ENCODE measurements around the gene DTHD1.

DTHD1 gene

DNA sequence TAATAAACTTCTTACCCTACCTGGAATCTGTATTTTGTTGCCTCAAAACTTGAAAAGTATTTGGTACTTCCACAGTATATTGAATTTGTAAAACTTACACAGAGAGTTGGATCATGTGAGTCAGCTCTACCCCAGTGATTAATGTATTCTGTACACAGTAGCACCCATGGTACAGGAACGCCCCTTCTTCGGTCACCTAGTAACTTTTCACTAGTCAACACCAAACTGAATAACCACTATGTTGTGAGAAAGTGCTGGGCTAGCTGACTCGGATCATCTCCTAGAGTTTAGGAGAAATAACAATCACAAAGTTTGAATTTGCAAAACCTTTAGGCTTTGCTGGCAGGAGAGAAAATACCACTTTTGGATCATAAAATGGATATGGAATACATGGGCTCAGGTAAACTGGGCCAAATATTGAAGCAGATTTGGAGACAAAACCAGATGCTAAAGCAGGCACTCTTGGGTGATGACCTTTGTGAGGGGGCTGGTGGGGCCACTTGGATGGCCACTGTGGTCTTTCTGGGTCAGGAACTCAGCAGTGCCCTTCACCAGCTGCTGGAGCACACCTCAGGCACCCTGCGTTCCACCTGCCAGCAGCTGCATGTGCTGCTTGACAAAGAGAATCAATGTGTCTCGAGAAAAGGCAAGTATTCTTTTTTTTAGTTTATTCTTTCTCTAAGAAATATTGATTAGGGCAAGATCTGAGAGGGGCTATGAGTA, at the start of gene DTHD1:
DTHD1 (plus strand) TSS at position 233 of the 723 bp plus-strand sequence; CDS start at position 376, 143 bp downstream.
- DNase-seq: no peak
- intact Hi-C loops (cut with DNase I): no loop called here

DNA sequence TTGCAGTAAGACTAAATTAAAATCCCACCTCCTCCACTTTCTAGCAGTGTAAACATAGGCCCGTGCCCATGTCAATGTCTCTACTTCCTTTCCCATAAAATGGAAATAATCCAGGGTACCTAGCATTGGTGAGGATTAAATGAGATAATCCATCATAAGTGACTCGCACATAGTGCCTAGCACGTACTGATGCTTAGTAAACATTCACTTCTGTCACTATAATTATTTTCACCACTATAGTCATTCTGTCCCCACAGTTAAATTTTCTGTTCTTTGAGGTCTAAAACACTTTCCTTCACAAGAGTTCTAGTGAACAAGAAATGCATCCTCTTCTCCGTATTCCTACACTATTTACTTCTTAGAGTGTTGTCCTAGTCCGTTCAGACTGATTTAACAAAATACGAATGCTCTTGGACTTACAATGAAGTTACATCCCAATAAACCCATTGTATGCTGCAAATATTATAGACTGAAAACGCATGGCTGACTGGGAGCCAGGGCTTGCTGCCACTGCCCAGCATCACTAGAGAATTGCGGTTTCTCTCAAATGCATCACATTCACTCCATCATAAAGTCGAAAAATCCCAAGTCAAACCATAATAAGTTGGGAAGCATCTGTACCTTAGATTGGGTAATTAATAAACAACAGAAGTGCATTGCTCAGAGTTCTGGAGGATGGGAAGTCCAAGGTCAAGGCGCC, 47.7 kb upstream of the DTHD1 start:
- peak in 5 of 42 donors; percentile 28 to 75 (median 38) for DNase-seq
- intact Hi-C loops (cut with DNase I): no loop called here

DNA sequence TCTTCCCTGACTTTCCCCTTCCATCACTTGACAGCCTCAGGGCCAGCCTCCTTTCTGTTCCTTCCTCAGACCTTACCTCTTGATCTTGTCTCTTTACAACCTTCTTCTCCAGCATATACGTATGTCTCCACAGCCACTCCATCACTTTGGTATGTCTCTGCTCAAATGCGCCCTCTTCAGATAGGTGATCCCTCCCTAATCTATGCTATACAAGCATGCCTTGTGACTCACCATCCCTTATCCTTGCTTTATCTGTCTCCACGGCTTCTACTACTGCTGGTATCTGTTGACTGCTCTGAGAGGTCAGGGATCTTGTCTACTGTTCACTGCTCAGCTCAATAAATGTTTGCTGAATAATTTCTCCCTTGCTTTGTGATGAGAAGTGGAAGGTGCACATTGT, 46.1 kb upstream of the DTHD1 start:
- intact Hi-C loops (cut with DNase I): no loop called here
- no peak for DNase-seq

DNA sequence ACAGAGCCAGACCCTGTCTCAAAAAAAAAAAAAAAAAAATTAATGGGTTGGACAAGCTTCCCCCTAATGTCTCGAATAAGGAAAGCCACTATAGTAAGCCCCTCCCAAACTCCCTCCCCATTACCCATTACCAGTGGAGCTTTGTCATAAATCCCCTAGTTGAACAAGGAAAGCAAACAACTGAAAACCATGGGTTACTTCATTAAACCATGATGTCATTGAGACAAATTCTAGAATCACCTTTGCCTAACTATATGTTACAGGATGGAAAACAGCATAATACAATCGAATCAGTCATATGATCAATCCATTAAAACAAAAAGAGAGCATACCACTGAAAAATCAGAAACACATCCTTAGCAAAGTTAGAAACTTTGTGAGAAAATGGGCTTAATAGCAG, 45.3 kb upstream of the DTHD1 start:
- DNase-seq: no peak
- intact Hi-C loops (cut with DNase I): no loop called here

DNA sequence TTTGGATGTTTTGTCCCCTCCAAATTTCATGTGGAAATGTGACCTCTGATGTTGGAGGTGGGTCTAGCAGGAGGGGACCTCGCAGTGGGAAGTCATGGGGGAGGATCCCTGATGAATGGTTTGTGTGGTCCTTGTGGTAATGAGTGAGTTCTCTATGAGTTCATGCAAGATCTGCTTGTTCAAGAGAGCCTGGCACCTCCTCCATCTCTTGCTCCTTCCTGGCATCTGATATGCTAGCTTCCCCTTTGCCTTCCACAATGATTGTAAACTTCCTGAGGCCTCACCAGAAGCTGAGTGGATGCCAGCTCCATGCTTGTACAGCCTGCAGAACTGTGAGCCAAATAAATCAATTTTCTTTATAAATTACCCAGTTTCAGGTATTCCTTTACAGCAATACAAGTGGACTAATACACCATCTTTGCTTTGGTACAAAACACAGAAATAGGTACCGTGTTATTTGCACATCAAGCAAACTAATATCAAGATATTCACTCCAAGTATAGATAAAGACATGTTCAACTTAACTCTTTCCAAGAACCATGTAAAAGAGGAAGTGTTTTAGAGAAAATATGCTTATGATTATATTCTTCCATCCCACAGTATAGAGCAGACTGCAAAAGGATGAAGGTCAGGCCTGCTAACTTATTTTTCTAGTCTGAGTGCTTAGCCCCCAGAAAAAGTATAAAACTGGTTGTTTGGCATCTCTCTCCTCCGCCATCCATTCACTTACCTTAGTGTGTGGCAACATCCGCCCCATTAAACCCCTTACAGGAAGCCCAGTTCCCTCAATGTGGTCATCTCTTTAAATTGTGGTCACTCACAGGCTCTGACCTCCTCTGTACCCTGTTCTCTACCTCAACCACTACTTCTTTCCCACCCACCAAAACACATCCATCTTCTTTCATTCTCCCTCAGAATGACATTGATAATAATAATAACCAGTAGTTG, 43.8 kb upstream of the DTHD1 start:
- no peak for DNase-seq
- intact Hi-C loops (cut with DNase I): no loop called here

DNA sequence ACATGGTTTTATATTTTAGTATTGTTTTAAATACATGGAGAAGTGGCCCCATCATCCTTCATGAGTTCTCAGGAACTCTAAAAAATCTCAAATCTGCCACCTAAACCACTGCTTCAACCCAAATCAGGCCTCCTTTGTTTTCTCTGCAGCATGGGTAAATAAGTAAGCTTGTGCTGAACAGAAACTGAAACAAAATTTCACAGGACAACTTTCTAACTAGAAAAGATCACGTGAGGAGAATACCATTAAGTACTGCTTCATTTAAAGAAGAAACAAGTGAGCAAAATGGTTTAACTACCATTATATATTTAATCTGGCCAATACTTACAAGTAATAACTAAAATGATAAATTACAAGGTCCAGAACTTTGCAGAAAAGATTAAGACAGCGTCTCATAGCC, 39.6 kb upstream of the DTHD1 start:
- DNase-seq: no peak
- intact Hi-C loops (cut with DNase I): no loop called here

DNA sequence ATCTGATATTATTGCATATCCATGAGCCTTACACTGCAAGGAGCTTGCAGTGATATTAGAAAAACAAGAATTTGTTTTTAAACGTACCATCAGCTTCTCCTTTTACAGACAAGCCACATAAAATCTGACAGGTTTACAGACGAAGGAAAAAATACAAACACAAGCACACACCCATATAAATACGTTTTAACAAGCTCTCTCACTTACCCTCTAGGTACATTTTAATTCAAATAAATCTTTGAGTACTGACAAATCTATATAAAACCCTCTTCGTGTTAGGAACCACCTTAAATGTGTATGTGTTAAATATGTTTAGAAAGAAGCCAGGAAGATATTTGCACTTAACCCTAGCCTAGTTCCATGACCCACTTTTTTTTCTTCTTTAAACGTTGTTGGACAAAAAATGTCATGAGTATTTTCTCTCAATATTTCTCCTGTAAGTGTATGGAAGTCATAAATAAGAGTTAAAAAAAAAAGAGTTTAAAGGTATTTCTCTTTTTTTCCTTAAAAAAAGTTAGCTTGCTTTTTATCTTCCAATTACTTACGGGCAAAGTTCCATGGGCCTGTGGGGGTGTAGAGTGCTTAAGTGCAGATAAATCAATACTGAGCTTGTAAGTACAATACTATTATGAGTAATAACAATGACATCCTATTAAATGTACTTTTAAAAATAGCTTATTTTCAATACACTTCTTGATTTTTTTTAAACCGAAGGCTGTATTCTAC, 38.6 kb upstream of the DTHD1 start:
- DNase-seq: peak in 10 of 42 donors; percentile 21 to 62 (median 40)
- intact Hi-C loops (cut with DNase I): no loop called here

DNA sequence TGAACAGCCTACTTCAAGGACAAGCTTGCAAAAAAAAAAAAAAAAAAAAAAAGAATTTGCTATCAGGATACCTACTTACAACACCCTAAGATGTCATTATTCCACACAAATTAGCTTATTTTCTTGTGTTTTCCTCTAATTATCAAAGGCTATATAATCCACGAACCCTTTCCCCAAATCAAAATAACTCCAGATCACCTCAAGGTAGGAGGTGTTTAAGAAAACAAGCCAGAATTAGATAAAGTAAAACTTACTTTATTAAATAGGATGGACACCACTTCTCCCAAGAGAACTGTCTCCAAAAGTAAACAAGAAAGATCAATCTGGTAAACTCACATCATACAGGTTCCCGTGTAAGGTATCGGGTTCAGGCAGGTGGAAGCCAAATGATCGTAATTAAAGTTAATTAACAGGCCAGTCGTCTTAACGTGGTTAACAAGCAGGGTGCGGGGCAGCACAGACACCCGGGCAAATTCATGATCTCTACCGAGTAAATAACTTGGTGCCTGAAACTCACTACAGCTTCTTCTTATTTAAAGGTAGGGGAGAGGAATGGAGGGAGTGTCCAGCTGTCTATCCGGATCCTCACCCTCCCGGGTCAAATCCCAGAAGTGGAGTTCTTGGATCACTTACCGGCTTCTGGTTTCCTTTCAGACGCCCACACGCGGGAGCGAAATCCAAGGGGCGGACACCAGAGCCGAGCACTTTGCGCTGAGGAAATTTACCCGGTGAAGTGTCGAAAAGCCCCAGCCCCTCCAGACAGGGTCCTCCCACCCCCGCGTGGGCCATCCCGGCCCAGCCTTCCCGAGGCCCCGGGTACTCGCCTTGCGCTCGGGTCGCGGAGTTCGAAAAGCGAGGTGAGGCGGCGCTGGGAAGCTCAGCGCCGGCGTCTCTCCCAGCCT, 37.8 kb upstream of the DTHD1 start:
- intact Hi-C loops (cut with DNase I): loop anchor here (2.0 kb wide), 1 partner anchor 25 kb away; no protein-coding TSS in a partner anchor
- DNase-seq: peak in 38 of 42 donors; percentile 35 to 86 (median 70)

DNA sequence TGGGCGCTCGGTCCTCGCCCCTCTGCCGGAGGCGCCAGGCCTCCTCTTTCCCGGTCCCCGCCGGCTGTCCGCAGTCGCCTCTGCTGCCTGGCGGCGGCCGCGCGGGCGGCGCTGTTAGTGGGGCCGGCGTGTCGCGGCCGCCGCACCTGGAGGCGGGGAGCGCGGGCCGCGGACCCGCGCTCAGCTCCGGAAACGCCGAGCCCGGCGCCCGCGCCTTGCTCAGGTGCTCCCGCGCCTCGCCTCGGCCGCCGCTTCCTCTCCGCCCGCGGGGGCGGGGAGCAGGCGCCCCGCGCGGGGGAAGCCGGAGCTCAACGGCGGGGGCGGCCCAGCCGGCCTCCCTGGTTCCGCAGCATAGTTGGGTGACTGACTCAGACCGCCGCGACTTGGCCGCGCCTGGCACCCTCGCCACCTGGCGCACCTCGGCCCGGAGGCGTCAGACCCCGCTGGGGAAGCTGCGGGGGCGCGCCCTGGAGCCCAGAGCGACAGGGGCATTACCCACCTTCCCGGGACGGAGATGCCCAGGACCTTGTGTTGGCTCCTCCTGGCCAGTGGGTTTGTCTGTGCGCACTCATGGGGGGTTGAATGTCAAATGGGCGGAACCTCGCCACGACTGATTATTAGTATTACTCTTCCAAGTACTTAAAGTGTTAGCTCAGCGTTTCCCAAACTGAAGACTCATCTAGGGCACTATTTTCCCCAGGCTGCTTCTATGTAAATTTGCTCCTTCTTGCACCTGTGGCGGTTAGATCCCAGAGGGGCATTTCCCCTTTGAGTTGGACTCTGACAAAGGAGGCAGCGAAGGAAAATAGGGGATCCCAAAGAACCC, 36.9 kb upstream of the DTHD1 start, which contains the start of gene ARAP2:
ARAP2 (minus strand) TSS at position 258 of the 826 bp plus-strand sequence. CDS start 15,028 bp downstream, outside the sequence.
- DNase-seq: peak in 40 of 42 donors; percentile 37 to 82 (median 65)
- intact Hi-C loops (cut with DNase I): loop anchor here (2.0 kb wide), 1 partner anchor 26 kb away; no protein-coding TSS in a partner anchor

DNA sequence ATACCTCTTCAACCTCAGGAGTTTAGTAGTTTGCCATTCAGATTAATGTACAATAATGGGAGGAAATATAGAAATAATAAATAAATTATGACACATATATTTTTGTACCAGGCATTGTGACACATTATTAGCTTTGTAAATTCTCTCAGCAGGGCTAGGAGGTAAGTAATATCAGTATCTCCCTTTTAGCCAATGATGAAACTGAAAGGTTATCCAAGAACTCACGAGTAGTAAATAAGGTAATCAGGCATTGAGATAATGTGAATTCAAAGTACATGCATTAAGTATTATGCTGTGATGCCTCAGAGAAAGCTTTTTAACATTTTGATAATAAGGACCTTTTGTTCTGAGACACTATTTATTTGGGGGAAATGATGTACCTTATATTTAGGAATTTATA, 31.8 kb upstream of the DTHD1 start:
- DNase-seq: no peak
- intact Hi-C loops (cut with DNase I): no loop called here

DNA sequence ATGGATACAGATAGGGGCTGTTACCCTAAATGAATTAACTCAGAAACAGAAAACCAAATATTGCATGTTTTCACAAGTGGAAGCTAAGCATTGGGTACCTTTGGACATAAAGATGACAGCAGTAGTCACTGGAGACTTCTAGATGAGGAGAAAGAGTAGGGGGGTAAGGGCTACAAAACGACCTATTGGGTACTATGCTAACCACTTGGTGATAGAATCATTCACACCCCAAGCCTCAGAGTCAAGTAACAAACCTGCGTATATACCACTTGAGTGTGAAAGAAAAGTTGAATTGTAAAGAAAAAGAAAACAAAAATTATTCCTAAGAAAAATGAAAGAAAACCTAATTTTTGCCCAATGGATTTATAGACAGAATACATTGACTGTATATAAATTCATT, 29.4 kb upstream of the DTHD1 start:
- intact Hi-C loops (cut with DNase I): no loop called here
- no peak for DNase-seq

DNA sequence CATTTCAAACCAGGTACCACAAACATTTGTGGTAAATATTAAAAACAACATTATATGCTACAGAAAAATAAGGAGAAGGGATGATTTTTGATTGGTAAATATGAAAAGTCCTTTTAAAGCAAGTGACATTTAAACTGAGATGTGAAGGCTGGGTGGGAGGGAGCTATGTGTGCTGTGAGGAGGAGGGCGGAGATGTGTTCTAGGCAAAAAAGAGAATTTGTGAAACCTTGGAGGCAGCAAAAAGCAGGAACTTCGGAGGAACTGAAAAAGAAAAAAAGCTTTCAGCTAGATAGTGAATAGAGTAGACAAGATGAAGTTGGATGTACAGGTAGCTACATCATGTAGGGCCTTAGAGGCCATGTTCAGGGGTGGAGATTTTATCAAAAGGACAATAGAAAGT, 27.0 kb upstream of the DTHD1 start:
- peak in 11 of 42 donors; percentile 24 to 78 (median 51) for DNase-seq
- intact Hi-C loops (cut with DNase I): no loop called here

DNA sequence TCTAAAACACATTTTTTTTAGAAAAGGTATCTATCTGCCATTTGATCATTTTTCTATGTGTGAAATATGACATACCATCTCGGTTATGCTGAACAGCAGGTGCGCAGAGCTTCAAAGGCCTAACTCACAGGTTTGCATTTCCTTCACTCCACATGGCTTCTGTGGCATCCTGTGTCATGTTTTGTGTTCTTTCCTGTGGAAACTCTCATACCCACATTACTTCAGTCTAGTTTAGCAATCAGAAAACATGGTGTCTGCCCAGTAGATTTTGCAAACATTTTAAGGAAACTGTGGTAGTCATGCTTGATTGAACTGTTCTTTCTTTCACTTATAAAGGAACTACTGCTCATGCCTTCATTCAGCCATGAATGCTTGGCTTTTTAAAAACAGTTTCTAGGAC, 25.8 kb upstream of the DTHD1 start:
- intact Hi-C loops (cut with DNase I): no loop called here
- peak in 2 of 42 donors; percentile 28 to 33 for DNase-seq

DNA sequence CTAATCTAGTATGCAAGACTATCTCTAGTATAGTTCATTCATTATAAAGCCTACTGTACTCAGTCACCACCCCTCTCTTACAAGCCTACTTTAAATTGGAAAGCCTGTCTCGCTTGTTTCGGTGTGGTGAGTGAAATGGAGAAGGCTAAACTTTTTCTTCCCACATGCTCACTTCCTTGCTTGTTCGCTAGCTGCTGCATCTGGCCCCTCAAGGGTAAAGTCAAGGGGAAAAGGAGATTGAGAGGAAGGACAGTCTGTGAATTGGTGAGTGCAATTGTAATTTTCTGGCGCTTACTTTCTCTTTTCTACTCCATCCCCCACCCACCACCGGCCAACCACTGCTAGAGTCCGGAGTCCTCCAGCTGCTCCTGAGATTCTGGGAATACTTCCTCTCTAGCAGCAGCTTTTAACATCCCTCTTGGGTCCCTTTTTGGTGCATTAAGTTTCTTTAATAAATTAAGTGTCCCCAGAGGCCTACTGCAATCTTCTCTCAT, 25.0 kb upstream of the DTHD1 start:
- intact Hi-C loops (cut with DNase I): no loop called here
- DNase-seq: peak in 18 of 42 donors; percentile 33 to 76 (median 49)

DNA sequence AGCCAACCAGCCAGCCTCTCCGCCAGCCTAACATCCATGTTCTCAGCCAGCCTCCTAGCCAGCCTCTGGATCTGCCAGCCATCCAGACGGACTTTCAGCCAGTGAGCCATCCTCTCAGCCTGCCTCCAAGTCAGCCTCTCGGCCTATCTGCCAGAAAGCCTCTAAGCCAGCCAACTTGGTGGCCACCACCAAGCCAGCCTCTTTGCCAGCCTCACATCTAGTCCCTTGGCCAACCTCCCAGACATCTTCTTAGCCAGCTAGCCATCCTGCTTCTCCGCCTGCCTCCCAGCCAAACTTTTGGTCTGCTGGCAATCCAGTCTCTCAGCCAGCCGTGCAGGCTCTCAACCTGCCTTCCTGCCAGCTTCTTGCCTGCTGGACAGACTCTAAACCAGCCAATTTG, 20.7 kb upstream of the DTHD1 start:
- intact Hi-C loops (cut with DNase I): no loop called here
- peak in 25 of 42 donors; percentile 29 to 86 (median 48) for DNase-seq

DNA sequence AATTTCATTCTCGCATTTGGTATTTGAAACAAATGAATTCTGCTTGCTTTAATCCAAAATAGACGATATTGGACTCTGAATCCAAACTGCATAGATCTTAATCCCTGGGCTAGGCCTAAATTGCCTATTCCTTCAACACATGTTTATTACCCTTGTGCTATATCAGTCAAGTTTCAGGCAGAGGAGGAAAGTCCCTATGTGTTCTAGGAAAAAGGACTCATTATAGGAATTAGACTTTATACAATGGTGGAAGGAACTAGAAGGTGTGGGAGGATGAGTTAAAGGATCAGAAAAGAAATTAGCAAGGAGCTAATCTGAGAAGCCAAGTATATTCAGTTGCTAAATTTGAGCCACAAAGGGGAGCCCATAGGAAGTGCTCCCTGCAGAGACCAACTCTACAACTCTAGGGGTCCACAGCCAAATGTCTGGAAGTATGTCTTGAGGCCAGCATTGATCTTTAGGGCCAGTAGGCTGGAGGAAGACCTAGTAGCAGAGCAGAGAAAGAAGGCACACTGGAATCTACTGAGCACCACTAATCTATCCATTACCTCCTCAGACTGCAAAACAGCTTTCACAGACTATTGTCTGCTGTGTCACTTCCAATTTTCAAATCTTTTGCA, 17.1 kb upstream of the DTHD1 start:
- intact Hi-C loops (cut with DNase I): no loop called here
- no peak for DNase-seq
